PC-3 (cell line): Measurements from ENCODE around the gene NDUFAF8.

Source experiments
- CTCF ChIP-seq: fragments of 300-600 bp; sonication (generic); conservative IDR thresholded peaks from 2 replicates; pipeline ENCODE4 v1.5.1; 2017; ENCODE audit warnings: antibody characterized with exemption, low read depth, mild to moderate bottlenecking, low read length
- EZH2 ChIP-seq: fragments of 300-600 bp; sonication (generic); IDR thresholded peaks from one replicate; pipeline ENCODE4 v1.6.1; 2017; ENCODE audit warnings: antibody characterized with exemption, mild to moderate bottlenecking, low read length; ENCODE audit not compliant: unreplicated experiment

DNA sequence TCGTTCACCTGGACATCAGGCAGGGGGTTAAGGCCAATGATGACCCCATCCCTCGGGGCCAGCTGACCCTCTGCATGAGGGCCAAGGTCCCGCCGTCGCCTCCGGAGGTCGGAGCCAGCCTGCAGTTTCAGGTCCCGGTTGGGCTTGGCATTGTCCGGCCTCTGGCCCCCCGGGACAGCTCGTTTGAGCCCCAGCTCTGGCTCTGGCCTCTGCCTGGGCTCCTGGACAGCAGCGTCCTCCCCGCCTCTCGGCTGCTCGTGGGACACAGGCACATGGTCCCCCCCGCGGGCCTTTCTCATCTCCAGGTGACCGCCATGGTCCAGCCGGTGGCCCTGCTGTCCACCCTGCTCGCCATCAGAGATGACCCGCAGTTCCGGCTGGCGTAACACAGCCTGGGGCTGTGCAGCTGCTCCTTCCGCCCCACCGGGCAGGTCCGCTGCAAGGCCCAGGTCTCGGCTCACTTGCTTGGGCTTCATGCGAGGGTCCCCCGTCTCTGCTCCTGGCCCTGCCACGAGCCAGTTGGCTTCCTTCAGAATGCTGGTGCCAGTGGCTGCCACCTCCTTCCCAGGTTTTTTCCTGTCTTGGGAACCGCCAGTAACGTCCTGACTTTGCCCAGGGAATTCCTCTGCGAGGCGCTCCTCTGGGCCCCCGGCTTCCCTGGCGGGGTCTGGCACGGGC, 6.7 kb downstream of the NDUFAF8 start:
- TF ChIP-seq CTCF, result no peak
- no peak for TF ChIP-seq EZH2
